ENCODE data around the gene GRK3. TPM values are rescaled to one million over a fixed set of nuclear protein-coding genes. Genes with fewer than 3 reads are reported as not detected.

Gene GRK3
- total and polyA plus RNA-seq, 2 donors from 2014 or later, result 1.6 to 11.5 TPM

GRCh38 chr22:25542191-25542590 is 22.3 kb upstream of the GRK3 start:
- FAIRE-seq, result no peak

GRCh38 chr22:25542720-25543402 is 21.6 kb upstream of the GRK3 start:
- Histone ChIP-seq H3K27ac (ENCODE audit: low read depth in 2 of 2, low read length in 2 of 2) (no peak overlapping the region), H3K27me3 (ENCODE audit: control insufficient read depth, insufficient read depth, low read length) (no peaks in the 10 kb centered on the region), H3K36me3 (ENCODE audit: control insufficient read depth in 2 of 3, insufficient read depth in 3 of 3, low read length in 3 of 3) (no peaks in the 10 kb centered on the region), H3K4me3 (ENCODE audit: low read length in 3 of 3) (no peak overlapping the region), H3K4me1 (ENCODE audit: control insufficient read depth in 2 of 3, insufficient read depth in 2 of 3, low read depth in 1 of 3, low read length in 3 of 3) (peaks cover 0 to 3% (median 0%) of the 10 kb centered on the region in 3 donors), H3K9ac (ENCODE audit: low read length in 3 of 3) (no peak overlapping the region), H3K9me3 (ENCODE audit: control insufficient read depth in 2 of 3, insufficient read depth in 1 of 3, low read length in 3 of 3) (no peaks in the 10 kb centered on the region)
- intact Hi-C loops (cut with DNase I), result no loop called here
- TF ChIP-seq CTCF (IDR thresholded peaks at IDR 0.05; ENCODE audit: borderline replicate concordance, extremely low read depth, insufficient read depth), result no peak
- FAIRE-seq (no peak), DNase-seq (peak in 1 of 5 donors; percentile 26)

More at GRCh38 chr22:25542191-25542590, 22.3 kb upstream of the GRK3 start:
- Histone ChIP-seq H3K4me1 (ENCODE audit: control insufficient read depth in 2 of 3, insufficient read depth in 2 of 3, low read depth in 1 of 3, low read length in 3 of 3) (peaks cover 0 to 3% (median 0%) of the 10 kb centered on the region in 3 donors), H3K27ac (ENCODE audit: low read depth in 2 of 2, low read length in 2 of 2) (no peak overlapping the region), H3K36me3 (ENCODE audit: control insufficient read depth in 2 of 3, insufficient read depth in 3 of 3, low read length in 3 of 3) (no peaks in the 10 kb centered on the region), H3K9ac (ENCODE audit: low read length in 3 of 3) (no peak overlapping the region), H3K9me3 (ENCODE audit: control insufficient read depth in 2 of 3, insufficient read depth in 1 of 3, low read length in 3 of 3) (no peaks in the 10 kb centered on the region), H3K27me3 (ENCODE audit: control insufficient read depth, insufficient read depth, low read length) (no peaks in the 10 kb centered on the region), H3K4me3 (ENCODE audit: low read length in 3 of 3) (no peak overlapping the region)
- no peak for TF ChIP-seq CTCF (IDR thresholded peaks at IDR 0.05; ENCODE audit: borderline replicate concordance, extremely low read depth, insufficient read depth)
- no peak for DNase-seq
- intact Hi-C loops (cut with DNase I), result no loop called here

GRCh38 chr22:25545146-25545545 is 19.3 kb upstream of the GRK3 start:
- H3K9me3 ChIP-seq (ENCODE audit: control insufficient read depth in 2 of 3, insufficient read depth in 1 of 3, low read length in 3 of 3), result no peaks in the 10 kb centered on the region
- H3K4me1 ChIP-seq (ENCODE audit: control insufficient read depth in 2 of 3, insufficient read depth in 2 of 3, low read depth in 1 of 3, low read length in 3 of 3), result peaks cover 0 to 3% (median 0%) of the 10 kb centered on the region in 3 donors
- no peak for DNase-seq
- intact Hi-C loops (cut with DNase I), result no loop called here
- H3K4me3 ChIP-seq (ENCODE audit: low read length in 3 of 3), result no peak overlapping the region
- no peaks in the 10 kb centered on the region for H3K36me3 ChIP-seq (ENCODE audit: control insufficient read depth in 2 of 3, insufficient read depth in 3 of 3, low read length in 3 of 3)
- no peaks in the 10 kb centered on the region for H3K27me3 ChIP-seq (ENCODE audit: control insufficient read depth, insufficient read depth, low read length)
- H3K27ac ChIP-seq (ENCODE audit: low read depth in 2 of 2, low read length in 2 of 2), result no peak overlapping the region
- no peak for FAIRE-seq
- no peak for TF ChIP-seq CTCF (IDR thresholded peaks at IDR 0.05; ENCODE audit: borderline replicate concordance, extremely low read depth, insufficient read depth)
- no peak overlapping the region for H3K9ac ChIP-seq (ENCODE audit: low read length in 3 of 3)
